Fibroblast of skin of right biceps (primary cell): ENCODE measurements around the gene PPIP5K2.
A peak's percentile ranks its signal among the peaks of the same experiment; 100 is the strongest.
"Not testable (repeated sequence)": the region's sequence is repeated elsewhere in the genome, so short reads cannot be mapped to it uniquely, and the experiment has no call there.

ENCODE experiments used
- DNase-seq: peaks from one replicate; pipeline ENCODE4 v3.0.0-alpha.2; 2013

The PPIP5K2 gene

DNA sequence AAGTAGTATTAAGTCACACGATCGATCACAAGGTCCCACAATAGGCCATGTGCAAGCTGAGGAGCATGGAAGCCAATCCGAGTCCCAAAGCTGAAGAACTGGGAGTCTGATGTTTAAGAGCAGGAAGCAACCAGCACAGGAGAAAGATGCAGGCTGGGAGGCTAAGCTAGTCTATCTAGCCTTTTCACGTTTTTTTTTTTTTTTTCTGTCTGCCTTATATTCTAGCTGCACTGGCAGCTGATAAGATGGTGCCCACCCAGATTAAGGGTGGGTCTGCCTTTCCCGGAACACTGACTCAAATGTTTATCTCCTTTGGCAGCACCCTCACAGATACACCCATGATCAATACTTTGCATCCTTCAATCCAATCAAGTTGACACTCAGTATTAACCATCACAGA lies 6.5 kb downstream of the PPIP5K2 start:
- DNase-seq: no peak

DNA sequence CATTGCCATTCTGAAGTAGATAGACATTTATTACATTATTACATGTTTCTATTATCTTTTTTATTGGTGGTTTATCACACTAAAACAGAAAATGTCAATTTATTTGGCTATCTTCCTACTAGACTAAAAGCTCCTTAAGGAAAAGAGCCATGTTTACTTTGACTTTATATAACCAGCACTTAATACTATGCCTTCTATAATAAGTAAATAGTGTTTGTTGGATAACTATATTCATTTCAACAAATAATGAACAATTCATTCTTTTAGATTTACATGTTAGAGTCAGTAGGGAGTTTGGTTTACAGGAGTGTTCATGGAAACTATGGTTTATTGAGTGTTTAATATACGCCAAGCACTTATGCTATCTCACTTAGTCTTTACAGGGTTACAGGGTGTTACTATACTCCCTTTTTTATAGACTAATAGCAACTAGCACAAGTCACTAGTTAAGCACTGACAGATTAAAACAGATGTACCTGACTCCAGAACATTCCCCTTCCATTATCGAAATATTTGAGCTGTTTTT lies 7.3 kb downstream of the PPIP5K2 start:
- DNase-seq: no peak

DNA sequence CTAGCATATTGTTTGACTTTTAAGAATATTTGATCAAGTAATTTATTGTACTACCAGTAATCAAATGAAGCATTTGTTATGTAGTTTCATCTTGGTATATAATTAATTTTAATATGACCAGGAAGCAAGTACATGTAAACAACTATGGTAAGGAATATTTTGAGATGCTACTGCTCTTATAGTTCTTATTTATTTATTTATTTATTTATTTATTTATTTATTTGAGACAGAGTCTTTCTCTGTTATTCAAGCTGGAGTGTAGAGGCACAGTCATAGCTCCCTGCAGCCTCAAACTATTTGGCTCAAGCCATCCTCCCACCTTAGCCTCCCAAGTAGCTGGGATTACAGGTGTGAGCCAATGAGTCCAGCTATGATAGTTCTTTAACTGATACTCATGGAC lies 8.1 kb downstream of the PPIP5K2 start:
- no peak for DNase-seq

DNA sequence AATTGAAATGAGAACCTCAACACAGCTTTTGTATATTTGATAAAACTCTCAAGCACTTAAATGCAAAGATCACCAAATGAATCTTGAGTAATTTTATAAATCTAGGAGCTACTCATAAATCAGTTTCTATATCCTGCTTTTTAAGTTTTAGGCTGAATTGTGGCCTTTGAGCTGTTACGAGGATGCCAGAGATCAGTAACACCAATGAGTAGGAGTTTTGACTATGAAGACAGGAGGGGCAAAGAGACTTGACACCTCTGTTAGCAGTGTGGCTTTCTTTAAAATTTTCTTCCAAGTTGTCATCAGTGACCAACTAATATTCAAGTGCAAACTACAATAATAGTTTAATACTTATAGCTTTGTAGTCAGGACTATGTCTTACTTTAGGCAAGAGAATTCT lies 12.6 kb downstream of the PPIP5K2 start:
- no peak for DNase-seq

DNA sequence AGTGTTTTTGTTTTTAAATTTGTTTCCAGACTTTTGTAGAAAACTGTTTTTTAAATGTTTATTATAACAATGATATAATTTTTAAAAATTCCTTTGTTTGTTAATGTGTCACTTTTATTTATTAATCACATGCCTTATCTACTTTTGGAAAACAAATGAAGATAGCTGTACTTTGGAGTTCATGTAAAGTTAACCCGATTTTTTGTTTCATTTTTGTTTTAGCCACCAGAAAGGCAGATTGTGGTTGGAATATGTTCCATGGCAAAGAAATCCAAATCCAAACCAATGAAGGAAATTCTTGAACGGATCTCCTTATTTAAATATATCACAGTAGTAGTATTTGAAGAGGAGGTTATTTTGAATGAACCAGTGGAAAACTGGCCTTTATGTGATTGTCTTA lies 13.1 kb downstream of the PPIP5K2 start:
- no peak for DNase-seq

DNA sequence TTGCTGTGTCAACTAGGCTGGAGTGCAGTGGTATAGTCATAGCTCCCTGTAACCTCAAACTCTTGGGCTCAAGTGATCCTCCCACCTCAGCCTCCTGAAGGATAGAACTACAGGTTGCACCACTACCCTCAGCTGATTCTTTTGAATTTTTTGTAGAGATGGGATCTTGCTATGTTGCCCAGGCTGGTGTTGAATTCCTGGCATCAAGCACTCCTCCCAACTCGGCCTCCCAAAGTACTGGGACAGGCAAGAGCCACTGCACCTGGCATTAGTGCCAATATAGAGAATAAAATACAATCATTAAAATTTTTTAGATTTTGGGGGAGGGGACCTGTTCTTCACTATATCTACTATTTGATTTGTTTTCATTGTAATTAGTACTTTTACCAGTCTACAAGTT lies 15.4 kb downstream of the PPIP5K2 start:
- DNase-seq: no peak

DNA sequence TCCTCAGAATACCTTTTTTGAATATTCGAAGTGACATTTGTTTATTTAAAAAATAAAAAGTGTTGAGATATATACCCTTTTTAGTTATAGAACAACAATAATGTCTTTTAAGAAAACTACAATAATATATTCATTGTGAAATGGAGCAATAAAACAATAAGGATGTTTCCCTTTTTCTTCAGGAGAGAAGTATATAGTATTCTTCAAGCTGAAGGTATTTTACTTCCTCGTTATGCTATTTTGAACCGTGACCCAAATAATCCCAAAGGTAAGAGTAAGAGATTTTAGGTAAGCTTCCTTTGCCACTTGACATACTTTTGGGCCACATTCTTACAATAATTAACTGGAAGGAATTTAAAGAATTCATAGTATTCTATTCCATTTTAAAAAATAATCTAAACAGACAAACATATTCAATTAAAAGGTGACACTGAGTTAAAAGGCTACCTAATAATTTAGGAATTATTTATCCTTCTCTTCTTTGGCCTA lies 18.1 kb downstream of the PPIP5K2 start:
- no peak for DNase-seq

DNA sequence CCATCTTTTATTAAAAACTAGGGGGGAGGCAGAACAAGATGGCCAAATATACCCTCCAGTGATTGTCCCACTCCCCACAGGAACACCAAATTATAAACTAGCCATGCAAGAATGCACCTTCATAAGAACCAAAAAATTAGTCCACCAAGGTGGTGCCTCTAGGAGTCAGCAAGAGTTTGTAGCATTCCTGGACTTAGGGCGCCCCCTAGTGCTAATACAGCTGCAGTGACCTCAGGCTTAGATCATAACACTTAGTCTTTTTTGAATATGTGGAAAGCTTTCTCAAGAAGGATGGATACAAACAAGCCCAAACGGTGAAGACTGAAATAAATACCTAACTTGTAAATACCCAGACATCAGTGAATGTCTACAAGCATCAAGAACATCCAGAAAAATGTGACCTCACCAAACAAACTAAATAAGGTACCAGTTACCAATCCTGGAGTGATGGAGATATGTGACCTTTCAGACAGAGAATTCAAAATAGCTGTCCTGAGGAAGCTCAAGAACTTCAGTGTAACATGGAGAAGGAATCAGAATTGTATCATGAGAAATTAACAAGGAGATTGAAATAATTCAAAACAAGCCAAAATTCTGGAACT lies 19.3 kb downstream of the PPIP5K2 start:
- peak; percentile 67 for DNase-seq

DNA sequence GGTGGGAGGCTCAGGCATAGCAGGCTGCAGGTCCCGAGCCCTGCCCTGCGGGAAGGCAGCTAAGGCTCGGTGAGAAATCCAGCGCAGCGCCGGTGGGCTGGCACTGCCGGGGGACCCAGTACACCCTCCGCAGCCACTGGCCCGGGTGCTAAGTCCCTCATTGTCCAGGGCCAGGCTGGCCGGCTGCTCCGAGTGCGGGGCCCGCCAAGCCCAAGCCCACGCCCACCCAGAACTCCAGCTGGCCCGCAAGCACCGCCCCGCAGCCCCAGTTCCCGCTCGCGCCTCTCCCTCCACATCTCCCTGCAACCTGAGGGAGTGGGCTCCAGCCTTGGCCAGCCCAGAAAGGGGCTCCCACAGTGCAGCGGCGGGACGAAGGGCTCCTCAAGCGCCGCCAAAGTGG lies 22.0 kb downstream of the PPIP5K2 start:
- not testable (repeated sequence) for DNase-seq

DNA sequence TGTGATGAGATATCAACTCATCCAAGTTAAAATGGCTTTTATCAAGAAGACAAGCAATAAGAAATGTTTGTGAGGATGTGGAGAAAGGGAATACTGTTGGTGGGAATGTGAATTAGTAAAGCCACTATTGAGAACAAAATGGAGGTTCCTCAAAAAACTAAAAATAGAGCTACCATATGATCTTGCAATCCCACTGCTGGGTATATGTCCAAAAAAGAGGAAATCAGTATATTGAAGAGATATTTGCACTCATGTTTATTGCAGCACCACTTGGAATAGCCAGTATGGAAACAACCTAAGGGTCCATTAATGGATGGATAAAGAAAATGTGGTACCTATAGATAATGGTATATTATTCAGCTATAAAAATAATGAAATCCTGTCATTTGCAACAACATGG lies 25.1 kb downstream of the PPIP5K2 start:
- DNase-seq: no peak

DNA sequence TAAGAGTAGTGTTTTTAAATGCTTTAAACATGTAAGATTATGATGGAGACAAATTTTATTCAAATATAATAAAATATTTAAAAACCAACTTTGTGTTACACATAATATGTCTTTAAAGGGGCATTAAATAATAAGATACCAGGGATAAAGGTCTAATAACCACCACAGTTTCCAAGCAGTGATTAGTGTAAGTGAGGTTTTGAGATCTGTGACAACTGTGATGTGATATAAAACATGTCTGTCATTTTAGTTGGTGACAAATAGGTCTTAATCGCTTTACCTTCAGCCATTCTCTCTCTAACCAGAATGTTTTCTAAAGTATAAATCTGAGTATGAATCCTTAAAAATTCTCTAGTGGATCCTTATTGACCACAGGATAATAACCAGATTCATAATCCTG lies 28.1 kb downstream of the PPIP5K2 start:
- no peak for DNase-seq

DNA sequence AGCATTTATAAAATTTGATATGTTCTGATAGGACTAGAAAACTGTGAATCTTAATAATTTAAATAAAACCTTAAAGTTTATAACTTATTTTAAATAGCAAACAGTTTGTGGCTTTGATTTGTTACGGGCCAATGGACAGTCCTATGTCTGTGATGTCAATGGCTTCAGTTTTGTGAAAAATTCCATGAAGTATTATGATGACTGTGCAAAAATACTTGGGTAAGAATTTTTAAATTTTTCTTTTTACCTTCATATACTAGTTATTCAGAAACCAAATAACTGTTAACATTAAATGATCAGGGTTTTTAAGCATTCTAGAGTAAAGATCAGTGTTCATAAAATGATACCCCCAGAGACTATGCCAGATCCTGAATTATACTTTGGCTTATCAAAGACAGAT lies 31.1 kb downstream of the PPIP5K2 start:
- no peak for DNase-seq

DNA sequence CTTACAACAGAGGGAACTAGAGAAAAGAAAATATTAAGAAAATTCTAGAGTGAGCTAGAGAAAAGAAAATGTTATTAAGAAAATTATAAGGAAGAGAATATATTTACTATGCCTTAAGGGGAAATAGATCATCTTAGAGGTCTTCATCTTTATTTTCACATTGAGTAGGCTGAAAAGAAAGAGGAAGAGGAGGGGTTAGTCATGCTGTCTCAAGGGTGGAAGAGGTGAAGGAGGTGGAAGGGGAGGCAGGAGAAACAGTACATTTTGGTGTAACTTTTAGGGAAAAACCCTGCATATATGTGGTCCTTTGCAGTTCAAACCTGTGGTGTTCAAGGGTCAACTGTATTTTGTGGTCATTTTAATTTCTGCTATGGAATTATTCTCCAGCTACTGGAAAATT lies 46.6 kb downstream of the PPIP5K2 start:
- no peak for DNase-seq

DNA sequence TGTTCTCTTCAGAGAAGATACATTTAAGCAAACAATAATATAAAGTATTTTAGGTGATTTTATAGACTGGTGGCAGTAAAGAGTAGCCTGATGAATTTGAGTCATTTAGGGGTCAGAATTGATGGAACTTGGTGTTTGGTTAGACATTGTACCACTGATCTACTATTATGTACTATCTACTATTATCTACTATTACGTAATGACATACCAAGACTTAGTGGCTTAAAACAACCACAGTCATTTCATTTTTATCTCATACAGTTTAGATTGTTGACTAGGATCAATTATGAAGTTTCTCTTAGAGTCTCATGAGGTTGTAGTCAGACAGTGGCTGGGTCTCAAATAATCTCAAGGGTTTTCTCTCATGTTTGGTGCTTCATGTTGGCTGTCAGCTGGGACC lies 54.0 kb downstream of the PPIP5K2 start:
- no peak for DNase-seq

DNA sequence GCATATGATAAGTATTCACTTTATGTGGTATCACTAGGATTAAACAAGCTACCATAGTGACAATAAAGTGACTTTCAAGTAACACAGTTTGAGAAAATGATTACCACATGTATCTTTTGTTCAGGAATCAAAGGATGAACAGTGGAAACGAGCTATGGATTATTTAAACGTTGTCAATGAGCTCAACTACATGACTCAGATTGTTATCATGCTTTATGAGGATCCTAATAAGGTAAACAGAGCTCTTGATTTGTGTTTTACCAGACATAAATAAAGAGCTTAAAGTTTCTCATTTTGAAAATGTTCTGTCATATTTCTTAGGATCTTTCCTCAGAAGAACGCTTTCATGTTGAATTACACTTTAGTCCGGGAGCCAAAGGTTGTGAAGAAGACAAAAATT lies 57.4 kb downstream of the PPIP5K2 start:
- no peak for DNase-seq

DNA sequence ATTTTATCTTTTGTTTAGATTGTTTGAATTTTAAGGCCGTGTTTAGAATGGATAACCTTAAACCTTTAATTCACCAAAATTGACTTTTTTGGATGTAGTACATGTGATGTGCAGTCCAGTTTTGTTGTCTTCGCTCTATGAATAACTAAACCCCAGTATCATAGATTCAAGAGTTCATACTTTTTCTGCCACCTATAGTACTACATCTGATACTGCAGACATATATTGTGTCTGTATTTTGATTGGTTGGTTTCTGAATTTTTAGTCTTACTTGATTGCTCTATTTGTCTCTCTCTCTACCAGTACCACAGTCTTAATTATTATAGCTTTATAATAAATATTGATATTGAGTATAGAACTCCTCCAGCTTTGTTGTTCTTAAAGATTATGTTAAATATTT lies 58.1 kb downstream of the PPIP5K2 start:
- no peak for DNase-seq

DNA sequence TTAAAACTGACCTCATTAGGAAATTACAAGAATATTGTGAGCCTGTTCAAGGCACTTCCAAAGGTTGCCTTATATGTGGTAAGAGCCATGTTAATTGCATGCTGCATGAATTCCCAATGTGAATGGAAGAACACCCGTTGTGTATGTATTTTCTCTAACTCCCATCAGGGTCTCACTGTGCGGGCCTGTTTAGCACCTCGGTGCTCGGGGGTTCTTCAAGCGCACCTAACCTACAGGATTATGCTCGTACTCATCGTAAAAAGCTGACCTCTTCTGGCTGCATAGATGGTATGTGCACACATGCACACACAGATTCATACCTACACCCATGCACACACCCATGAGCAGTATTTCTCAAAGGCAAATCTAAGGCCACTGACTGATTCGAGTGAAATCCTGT lies 66.1 kb downstream of the PPIP5K2 start:
- DNase-seq: no peak

DNA sequence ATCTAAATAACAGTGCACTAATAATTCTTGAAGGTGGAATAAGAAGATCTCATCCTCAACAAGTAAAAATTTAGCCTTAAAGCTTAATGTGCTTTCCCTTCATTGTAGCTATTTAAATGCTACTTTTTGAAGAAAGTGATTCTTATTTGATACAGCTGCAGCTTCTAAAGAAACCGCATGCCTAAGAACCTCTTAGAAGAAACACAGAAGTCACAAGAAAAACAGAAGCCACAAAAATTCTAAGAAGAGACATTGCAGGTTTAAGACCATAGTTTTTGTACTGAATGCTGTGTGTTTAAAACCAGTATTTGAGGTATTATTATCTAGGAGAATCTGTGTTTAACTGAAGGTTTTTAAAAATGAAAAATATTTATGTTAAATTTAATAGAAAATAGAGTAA lies 68.3 kb downstream of the PPIP5K2 start:
- DNase-seq: no peak

DNA sequence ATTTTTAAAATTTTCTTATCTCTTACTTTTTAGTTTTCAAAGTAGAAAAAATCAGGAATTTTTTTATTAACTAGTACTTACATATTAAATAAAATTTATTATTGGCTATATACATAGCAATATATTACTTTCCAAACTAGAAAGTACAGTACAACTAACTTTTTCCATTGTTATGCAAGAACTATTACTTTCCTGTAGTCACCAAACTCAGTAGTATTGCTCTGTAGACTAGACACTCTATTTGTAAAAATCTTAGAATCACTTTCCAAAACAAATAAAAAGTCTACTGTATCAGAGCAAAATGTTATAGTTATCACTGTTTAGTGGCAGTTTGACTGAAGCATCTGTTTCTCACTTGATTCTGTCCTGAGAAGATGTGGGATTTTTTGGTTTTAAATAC lies 83.1 kb downstream of the PPIP5K2 start:
- no peak for DNase-seq

DNA sequence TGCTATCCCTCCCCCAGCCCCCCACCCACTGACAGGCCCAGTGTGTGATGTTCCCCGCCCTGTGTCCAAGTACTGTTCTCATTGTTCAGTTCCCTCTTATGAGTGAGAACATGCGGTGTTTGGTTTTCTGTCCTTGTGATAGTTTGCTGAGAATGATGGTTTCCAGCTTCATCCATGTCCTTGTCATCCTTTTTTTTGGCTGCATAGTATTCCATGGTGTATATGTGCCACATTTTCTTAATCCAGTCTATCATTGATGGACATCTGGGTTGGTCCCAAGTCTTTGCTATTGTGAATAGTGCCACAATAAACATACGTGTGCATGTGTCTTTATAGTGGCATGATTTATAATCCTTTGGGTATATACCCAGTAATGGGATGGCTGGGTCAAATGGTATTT lies 84.9 kb downstream of the PPIP5K2 start:
- DNase-seq: not testable (repeated sequence)

DNA sequence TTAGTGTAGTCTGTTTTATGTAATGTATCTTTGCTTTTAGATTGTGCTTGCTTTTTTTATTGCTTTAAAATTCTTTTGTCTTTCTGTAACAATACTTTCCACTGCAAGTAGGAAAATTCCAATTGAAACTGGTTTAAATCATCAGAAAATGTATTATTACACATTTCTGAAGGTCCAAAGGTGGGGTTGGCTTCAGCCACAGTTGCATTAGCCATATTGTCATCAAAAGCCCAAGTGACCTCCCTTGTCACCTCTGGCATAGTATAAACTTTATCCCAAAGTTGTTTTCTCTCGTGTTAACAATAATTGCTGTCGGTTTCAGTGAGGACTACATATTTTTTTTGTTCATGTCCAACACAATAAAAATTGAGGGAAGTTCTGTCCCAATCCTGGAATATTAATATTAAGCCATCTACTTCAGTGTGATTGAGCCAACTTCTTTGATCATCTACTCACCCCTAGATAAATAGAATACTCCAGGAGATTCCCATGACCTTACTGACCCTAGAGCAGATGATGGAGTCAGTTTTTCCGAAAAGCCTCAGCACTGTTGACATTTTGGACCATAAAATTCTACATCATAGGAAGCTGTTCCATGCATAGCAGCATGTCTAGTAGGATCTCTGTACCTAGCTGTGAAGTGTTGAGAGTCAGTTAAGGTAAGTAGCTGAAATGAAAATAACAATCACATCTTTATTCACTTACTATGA lies 86.0 kb downstream of the PPIP5K2 start:
- DNase-seq: no peak

DNA sequence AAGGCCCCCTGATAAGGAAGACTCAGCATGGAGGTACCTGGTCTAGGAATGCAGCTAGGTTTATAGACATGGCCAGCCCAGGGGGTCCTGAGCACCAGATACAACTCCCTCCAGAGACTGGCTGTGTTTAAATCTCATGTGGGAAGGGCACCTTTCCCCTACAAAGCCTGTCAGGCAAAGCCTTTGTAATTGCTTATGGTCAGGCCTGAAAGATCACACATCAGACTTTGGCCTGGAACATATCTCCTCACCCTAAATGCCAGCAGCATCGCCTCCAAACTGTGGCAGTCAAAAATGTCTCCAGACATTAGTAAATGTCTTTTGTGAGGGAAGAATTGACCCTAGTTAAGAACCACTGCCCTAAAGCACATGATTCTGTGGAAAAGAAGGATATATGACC lies 86.9 kb downstream of the PPIP5K2 start:
- no peak for DNase-seq

DNA sequence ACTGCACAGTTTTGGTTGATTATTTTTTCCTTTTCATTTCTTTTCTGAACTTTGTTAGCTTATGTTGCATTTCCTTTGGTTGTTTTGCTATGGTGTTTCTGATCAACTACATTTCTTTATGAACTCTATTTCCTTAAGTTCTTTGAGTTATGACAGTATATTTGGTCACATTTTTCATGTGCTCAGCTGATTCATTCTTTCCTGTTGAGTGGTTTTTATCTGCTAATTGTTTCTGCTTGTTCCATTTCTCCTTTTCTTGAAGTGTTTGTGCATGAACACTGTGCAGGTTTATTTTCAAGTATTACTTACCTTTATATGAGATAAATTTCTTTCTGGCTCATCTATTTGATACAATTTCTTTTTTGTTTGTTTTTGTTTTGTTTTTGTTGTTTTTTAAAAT lies 87.6 kb downstream of the PPIP5K2 start:
- DNase-seq: peak; percentile 27

DNA sequence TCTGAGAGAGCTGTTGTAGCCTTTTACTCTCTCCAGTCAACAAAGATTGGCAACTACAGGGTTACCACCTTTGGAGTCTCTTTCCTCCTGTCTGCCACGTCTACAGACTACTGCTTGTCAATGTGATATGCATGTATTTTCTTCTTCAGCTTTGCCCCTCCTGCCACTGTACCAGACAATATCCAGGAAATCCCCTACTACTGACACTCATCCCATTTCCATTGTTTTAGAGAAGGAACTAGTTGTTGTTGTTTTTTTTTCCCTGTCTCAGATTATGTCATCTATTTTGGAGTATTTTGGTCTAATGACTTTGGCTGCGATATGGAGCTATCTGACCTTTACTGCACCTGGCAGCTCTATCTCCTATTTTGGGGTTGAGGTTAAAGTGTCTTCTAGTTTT lies 88.4 kb downstream of the PPIP5K2 start:
- no peak for DNase-seq

DNA sequence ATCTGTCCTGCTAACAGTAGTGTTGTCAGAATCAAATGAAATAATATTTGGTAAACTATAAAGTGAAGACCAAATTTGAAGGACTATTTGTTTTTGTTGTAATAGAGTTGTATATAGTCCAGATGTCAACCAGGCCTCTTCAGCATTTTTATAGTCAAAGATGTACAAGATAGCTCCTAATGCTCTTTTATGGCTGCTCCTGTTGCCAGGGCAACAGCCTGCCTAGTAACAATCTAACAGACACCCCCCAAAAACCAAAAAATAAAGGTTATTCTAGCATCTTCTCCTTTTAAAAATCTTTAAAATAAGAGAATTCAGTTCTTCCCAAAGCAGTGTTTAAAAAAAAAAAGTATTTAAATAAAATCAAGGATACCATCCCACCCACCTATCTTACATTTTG lies 89.0 kb downstream of the PPIP5K2 start:
- no peak for DNase-seq
